Measurements from ENCODE around the gene DDB1. TPM values are rescaled to one million over a fixed set of nuclear protein-coding genes. Genes with fewer than 3 reads are reported as not detected.

The DDB1 gene
- total RNA-seq, 1 donor from 2014 or later, result 268 TPM

GRCh38 chr11:61307354-61307753 is 25.6 kb downstream of the DDB1 start:
- no peak for DNase-seq
- Mint-ChIP-seq H3K27ac (no peak overlapping the region), H3K4me1 (no peaks in the 10 kb centered on the region), H3K27me3 (no peaks in the 10 kb centered on the region), H3K36me3 (ENCODE audit: low read depth) (peaks cover 45% of the 10 kb centered on the region), H3K9me3 (no peaks in the 10 kb centered on the region), H3K4me3 (no peak overlapping the region)
- intact Hi-C loops (cut with micrococcal nuclease), result no loop called here

- H3K4me3 Mint-ChIP-seq, result no peak overlapping the region
- no peak for DNase-seq
- H3K27ac Mint-ChIP-seq, result no peak overlapping the region
- intact Hi-C loops (cut with micrococcal nuclease), result no loop called here
- H3K27me3 Mint-ChIP-seq, result no peaks in the 10 kb centered on the region
- H3K36me3 Mint-ChIP-seq (ENCODE audit: low read depth), result peaks cover 47% of the 10 kb centered on the region
- no peaks in the 10 kb centered on the region for H3K4me1 Mint-ChIP-seq
- no peaks in the 10 kb centered on the region for H3K9me3 Mint-ChIP-seq
Measured at GRCh38 chr11:61306221-61306620, 26.7 kb downstream of the DDB1 start.

DNA sequence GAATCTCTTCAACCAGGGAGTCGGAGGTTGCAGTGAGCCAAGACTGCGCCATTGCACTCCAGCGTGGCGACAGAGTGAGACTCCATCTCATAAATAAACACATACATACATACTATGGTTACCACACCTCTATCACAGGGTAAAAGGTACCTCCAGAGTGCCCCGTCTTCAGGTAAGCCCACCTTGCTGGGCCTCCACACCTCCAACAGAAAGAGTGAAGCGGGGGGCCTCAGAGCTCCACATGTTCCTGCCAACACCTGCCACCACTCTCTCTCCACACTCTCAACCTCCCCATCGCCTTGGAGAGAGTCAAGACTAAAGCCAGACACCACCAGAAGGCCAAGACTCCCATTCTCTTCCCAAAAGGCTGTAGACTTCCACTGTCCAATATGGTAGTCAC is 27.5 kb downstream of the DDB1 start:
- no peak for DNase-seq
- H3K27me3 Mint-ChIP-seq, result no peaks in the 10 kb centered on the region
- H3K4me1 Mint-ChIP-seq, result peaks cover 2% of the 10 kb centered on the region
- intact Hi-C loops (cut with micrococcal nuclease), result no loop called here
- no peak overlapping the region for H3K27ac Mint-ChIP-seq
- H3K9me3 Mint-ChIP-seq, result no peaks in the 10 kb centered on the region
- H3K4me3 Mint-ChIP-seq, result no peak overlapping the region
- H3K36me3 Mint-ChIP-seq (ENCODE audit: low read depth), result peaks cover 46% of the 10 kb centered on the region

- no peak overlapping the region for H3K4me3 Mint-ChIP-seq
Measured at GRCh38 chr11:61303725-61304124, 29.2 kb downstream of the DDB1 start.

GRCh38 chr11:61302550-61302949 is 30.4 kb downstream of the DDB1 start:
- intact Hi-C loops (cut with micrococcal nuclease), result no loop called here
- peaks cover 60% of the 10 kb centered on the region for H3K36me3 Mint-ChIP-seq (ENCODE audit: low read depth)

More at GRCh38 chr11:61303725-61304124, 29.2 kb downstream of the DDB1 start:
- H3K27me3 Mint-ChIP-seq, result no peaks in the 10 kb centered on the region
- H3K27ac Mint-ChIP-seq, result no peak overlapping the region
- peaks cover 52% of the 10 kb centered on the region for H3K36me3 Mint-ChIP-seq (ENCODE audit: low read depth)
- intact Hi-C loops (cut with micrococcal nuclease), result no loop called here
- no peaks in the 10 kb centered on the region for H3K9me3 Mint-ChIP-seq
- H3K4me1 Mint-ChIP-seq, result peaks cover 9% of the 10 kb centered on the region
- no peak for DNase-seq

GRCh38 chr11:61298663-61299244 is 34.2 kb downstream of the DDB1 start:
- no peak overlapping the region for H3K4me3 Mint-ChIP-seq
- H3K4me1 Mint-ChIP-seq, result peaks cover 26% of the 10 kb centered on the region
- no peaks in the 10 kb centered on the region for H3K9me3 Mint-ChIP-seq
- peak overlapping the region; percentile 67 for H3K27ac Mint-ChIP-seq
- no peak for DNase-seq
- intact Hi-C loops (cut with micrococcal nuclease), result no loop called here
- peaks cover 54% of the 10 kb centered on the region for H3K36me3 Mint-ChIP-seq (ENCODE audit: low read depth)
- peaks cover 2% of the 10 kb centered on the region for H3K27me3 Mint-ChIP-seq

More at GRCh38 chr11:61302550-61302949, 30.4 kb downstream of the DDB1 start:
- no peak overlapping the region for H3K27ac Mint-ChIP-seq
- DNase-seq, result no peak
- no peak overlapping the region for H3K4me3 Mint-ChIP-seq
- no peaks in the 10 kb centered on the region for H3K9me3 Mint-ChIP-seq
- no peaks in the 10 kb centered on the region for H3K27me3 Mint-ChIP-seq
- H3K4me1 Mint-ChIP-seq, result peaks cover 18% of the 10 kb centered on the region

DNA sequence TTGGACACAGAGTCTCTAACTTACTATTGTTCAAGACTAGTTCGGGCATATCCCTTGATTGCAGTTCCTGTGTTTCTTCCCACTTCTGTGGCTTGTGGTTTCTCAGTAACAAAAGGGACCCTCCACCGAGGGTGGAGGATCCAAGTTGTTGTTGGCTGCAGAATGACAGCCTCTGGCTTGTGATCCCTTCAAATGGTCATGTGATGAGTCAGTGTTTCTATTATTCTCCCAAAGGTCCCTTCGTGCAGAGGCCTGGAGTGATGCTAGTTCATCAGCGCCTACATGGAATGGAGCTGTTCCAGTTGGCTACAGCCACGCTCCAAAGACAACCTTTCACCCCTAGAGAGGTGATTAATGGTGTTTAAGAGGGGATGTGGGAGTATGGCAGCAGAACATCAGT is 35.2 kb downstream of the DDB1 start:
- H3K27ac Mint-ChIP-seq, result peak overlapping the region; percentile 10
- peaks cover 9% of the 10 kb centered on the region for H3K27me3 Mint-ChIP-seq
- H3K36me3 Mint-ChIP-seq (ENCODE audit: low read depth), result peaks cover 47% of the 10 kb centered on the region
- no peak for DNase-seq
- H3K4me3 Mint-ChIP-seq, result peak overlapping the region; percentile 14
- peaks cover 27% of the 10 kb centered on the region for H3K4me1 Mint-ChIP-seq
- intact Hi-C loops (cut with micrococcal nuclease), result no loop called here
- no peaks in the 10 kb centered on the region for H3K9me3 Mint-ChIP-seq

DNA sequence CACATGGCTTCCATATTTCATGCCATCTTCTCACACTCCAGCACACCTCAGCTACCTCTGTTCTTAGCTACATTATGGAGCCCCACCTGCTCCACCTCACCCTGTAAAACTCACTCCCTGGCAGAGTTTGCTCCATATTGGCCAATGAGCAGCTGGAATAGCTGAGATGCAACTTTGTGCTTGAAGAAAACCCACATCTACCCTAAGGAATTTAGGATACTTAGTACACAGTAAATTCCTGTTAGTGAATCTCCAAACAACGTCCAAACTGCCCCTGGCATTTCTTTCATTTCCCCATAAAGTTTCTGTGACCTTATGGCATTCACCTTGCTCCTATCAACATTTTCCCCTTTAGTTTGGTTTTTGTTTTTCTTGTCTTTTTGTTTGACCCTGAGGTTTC is 35.6 kb downstream of the DDB1 start:
- Mint-ChIP-seq H3K9me3 (no peaks in the 10 kb centered on the region), H3K4me3 (peak overlapping the region; percentile 14), H3K36me3 (ENCODE audit: low read depth) (peaks cover 43% of the 10 kb centered on the region), H3K27ac (peak overlapping the region; percentile 10), H3K4me1 (peaks cover 27% of the 10 kb centered on the region), H3K27me3 (peaks cover 12% of the 10 kb centered on the region)
- intact Hi-C loops (cut with micrococcal nuclease), result no loop called here
- no peak for DNase-seq

- Mint-ChIP-seq H3K4me1 (peaks cover 26% of the 10 kb centered on the region), H3K9me3 (no peaks in the 10 kb centered on the region), H3K27ac (no peak overlapping the region), H3K27me3 (peaks cover 13% of the 10 kb centered on the region), H3K4me3 (peak overlapping the region; percentile 89), H3K36me3 (ENCODE audit: low read depth) (peaks cover 29% of the 10 kb centered on the region)
- intact Hi-C loops (cut with micrococcal nuclease), result no loop called here
- DNase-seq, result no peak
Measured at GRCh38 chr11:61295596-61295926, 37.3 kb downstream of the DDB1 start.

GRCh38 chr11:61294717-61295595 is 37.9 kb downstream of the DDB1 start, which contains the start of gene VWCE:
Gene VWCE (minus strand): TSS chr11:61295316. CDS start chr11:61295037, 279 bp downstream.
- DNase-seq, result peak; percentile 92
- H3K9me3 Mint-ChIP-seq, result no peaks in the 10 kb centered on the region
- peak within 1 kb of the TSS; percentile 89 for H3K4me3 Mint-ChIP-seq
- intact Hi-C loops (cut with micrococcal nuclease), result loop anchor here (1.0 kb wide), 3 partner anchors 38 to 66 kb away; partner anchors contain the start of genes CYB561A3, DDB1 and TKFC
- H3K36me3 Mint-ChIP-seq (ENCODE audit: low read depth), result peaks cover 23% of the 10 kb centered on the region
- H3K27me3 Mint-ChIP-seq, result peaks cover 13% of the 10 kb centered on the region
- peak within 1 kb of the TSS; percentile 89 for H3K27ac Mint-ChIP-seq
- peaks cover 23% of the 10 kb centered on the region for H3K4me1 Mint-ChIP-seq

GRCh38 chr11:61293867-61294716 is 38.8 kb downstream of the DDB1 start:
- H3K4me3 Mint-ChIP-seq, result peak overlapping the region; percentile 89
- H3K36me3 Mint-ChIP-seq (ENCODE audit: low read depth), result peaks cover 20% of the 10 kb centered on the region
- intact Hi-C loops (cut with micrococcal nuclease), result loop anchor here (1.0 kb wide), 3 partner anchors 39 to 67 kb away; partner anchors contain the start of genes CYB561A3, DDB1 and TKFC
- H3K27ac Mint-ChIP-seq, result peak overlapping the region; percentile 89
- peak; percentile 71 for DNase-seq
- H3K27me3 Mint-ChIP-seq, result peaks cover 13% of the 10 kb centered on the region
- H3K4me1 Mint-ChIP-seq, result peaks cover 22% of the 10 kb centered on the region
- no peaks in the 10 kb centered on the region for H3K9me3 Mint-ChIP-seq

DNA sequence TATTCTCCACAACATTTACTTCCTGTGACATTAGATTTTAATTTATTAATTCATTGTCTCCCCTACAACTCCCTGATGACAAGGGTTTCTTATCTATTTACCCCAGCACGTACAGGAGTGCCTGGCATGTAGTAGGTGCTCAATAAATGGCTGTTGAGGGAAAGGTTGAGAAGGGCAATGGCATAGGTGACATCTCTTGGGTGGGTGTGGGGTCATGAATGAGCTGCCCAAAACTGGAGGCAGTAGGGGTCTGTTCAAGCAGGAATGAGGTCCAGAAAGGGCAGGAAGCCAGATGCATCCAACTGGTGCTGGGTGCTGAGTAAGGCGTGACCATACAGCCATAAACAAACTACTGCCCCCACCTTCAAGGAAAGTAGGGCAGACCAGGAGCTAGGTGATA is 40.5 kb downstream of the DDB1 start:
- peaks cover 7% of the 10 kb centered on the region for H3K4me1 Mint-ChIP-seq
- peak overlapping the region; percentile 51 for H3K4me3 Mint-ChIP-seq
- no peaks in the 10 kb centered on the region for H3K9me3 Mint-ChIP-seq
- H3K27me3 Mint-ChIP-seq, result peaks cover 13% of the 10 kb centered on the region
- intact Hi-C loops (cut with micrococcal nuclease), result no loop called here
- H3K36me3 Mint-ChIP-seq (ENCODE audit: low read depth), result peaks cover 6% of the 10 kb centered on the region
- H3K27ac Mint-ChIP-seq, result peak overlapping the region; percentile 41
- DNase-seq, result no peak

DNA sequence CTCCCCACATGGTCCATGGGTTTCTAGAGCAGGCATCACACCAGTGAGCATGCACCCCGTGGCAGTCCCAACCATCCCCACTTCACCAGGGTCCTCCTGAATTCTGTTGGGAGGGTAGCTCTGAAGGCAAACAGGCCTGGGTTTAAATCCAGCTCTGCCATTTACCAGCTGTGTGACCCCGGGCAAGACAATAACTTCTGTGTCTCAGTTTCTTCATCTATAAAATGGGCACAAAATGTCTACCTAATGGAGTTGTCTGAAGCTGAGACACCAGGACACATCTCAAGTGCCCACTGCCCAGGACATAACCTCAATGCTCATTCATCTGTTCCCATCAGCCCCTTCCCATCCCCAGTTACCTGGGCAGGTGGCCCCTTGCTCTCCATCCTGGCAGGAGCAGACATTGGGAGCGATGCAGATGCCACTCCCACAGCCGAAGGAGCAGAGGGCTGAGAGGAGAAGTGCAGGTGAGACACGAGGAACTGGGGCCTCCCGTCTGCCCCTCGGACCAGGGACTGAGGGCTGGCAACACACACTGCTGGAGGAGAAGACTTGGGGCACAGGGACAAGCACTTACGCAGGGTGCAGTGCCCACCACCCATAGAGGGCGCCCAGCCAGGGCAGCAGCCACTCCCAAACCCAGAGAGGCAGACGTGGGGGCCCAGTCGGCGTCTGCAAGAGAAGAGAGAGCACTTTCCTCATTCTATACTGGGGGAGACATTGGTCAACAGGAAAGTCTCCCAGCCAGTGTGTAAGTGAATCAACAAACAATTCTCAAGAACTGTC is 41.8 kb downstream of the DDB1 start:
- no peak for DNase-seq
- H3K27ac Mint-ChIP-seq, result no peak overlapping the region
- peaks cover 13% of the 10 kb centered on the region for H3K27me3 Mint-ChIP-seq
- H3K36me3 Mint-ChIP-seq (ENCODE audit: low read depth), result peaks cover 3% of the 10 kb centered on the region
- H3K9me3 Mint-ChIP-seq, result no peaks in the 10 kb centered on the region
- intact Hi-C loops (cut with micrococcal nuclease), result no loop called here
- peaks cover 3% of the 10 kb centered on the region for H3K4me1 Mint-ChIP-seq
- H3K4me3 Mint-ChIP-seq, result no peak overlapping the region

Data from activated CD4-positive, alpha-beta T cell treated with anti-CD3 and anti-CD28 coated beads, Interleukin-2, amount 10 ng/mL, durations not matched to agents 24 days and 14 days (primary cell).